ENCODE data around the gene NEURL4.

NEURL4 gene

DNA sequence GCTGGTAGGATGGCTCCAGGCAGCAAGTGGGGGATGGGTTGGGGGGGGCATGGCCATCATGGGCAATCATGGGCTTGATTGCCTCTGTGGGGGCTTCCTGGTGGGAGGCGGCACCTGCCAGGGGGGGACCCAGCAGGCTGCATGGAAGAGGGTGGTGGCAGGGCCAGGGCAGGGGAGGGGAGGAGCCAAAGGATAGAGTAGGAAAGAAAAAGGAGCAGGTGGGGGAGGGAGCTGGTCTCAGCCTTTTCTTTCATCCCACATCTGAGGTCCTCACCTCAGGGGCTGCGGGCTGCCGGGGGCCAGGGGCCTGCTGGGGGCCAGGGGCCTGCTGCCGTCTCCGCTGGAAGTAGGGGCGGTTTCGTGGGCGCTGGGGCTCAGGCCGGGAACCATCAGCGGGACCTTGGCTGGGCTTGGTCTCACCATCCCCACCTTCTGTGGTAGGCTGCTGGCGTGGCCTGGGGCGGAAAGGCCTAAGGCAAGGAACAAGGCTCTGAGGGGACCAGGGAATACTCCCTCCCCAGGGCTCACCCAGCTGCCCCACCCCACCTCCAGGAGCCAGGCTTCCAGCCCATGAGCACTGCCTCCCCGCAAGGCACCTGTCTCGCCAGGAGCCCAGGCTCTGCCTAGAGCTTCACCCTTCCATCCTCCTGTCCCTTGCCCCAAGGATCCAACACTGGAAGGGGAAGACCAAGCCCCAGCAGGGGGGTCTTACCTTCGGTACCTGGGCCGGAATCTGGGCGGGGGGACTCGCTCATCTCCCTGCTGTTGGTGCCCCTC lies 39.7 kb downstream of the NEURL4 start:
- Histone ChIP-seq H3K4me1 (ENCODE audit: low read depth, poor library complexity, severe bottlenecking) (no peaks in the 10 kb centered on the region), H3K27me3 (ENCODE audit: insufficient read depth, low read depth) (0 out of 2 replicates have a peak, but pooled peaks cover 2% of the 10 kb centered on the region), H3K4me2 (no peak overlapping the region), H3K79me2 (ENCODE audit: insufficient read depth, low read depth) (no peaks in the 10 kb centered on the region), H4K20me1 (ENCODE audit: insufficient read depth) (no peaks in the 10 kb centered on the region), H2AFZ (ENCODE audit: low read depth) (no peak overlapping the region), H3K36me3 (ENCODE audit: insufficient read depth) (no peaks in the 10 kb centered on the region), H3K27ac (no peak overlapping the region), H3K9ac (no peak overlapping the region), H3K4me3 (IDR thresholded peaks at IDR 0.05; ENCODE audit: insufficient read depth, low read depth, low read length) (no peak overlapping the region)
- TF ChIP-seq, protein P1, sequence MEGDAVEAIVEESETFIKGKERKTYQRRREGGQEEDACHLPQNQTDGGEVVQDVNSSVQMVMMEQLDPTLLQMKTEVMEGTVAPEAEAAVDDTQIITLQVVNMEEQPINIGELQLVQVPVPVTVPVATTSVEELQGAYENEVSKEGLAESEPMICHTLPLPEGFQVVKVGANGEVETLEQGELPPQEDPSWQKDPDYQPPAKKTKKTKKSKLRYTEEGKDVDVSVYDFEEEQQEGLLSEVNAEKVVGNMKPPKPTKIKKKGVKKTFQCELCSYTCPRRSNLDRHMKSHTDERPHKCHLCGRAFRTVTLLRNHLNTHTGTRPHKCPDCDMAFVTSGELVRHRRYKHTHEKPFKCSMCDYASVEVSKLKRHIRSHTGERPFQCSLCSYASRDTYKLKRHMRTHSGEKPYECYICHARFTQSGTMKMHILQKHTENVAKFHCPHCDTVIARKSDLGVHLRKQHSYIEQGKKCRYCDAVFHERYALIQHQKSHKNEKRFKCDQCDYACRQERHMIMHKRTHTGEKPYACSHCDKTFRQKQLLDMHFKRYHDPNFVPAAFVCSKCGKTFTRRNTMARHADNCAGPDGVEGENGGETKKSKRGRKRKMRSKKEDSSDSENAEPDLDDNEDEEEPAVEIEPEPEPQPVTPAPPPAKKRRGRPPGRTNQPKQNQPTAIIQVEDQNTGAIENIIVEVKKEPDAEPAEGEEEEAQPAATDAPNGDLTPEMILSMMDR (conservative IDR thresholded peaks at IDR 0.05; ENCODE audit: low read depth, low read length): no peak

DNA sequence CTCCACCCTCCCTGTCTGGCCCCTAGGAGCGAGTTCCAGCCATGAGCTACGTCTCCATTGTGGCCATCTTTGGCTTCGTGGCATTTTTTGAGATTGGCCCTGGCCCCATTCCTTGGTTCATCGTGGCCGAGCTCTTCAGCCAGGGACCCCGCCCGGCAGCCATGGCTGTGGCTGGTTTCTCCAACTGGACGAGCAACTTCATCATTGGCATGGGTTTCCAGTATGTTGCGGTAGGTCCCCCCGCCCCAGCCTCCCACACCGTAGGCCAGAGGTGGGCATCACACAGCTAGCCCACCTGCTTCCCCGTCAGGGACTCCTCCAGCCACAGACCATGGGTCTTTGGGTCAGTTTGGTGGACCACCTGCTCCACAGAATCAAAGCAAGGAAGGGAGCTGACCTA lies 43.5 kb downstream of the NEURL4 start:
- Histone ChIP-seq H4K20me1 (ENCODE audit: insufficient read depth) (no peaks in the 10 kb centered on the region), H3K79me2 (ENCODE audit: insufficient read depth, low read depth) (no peaks in the 10 kb centered on the region), H3K27ac (no peak overlapping the region), H2AFZ (ENCODE audit: low read depth) (no peak overlapping the region), H3K36me3 (ENCODE audit: insufficient read depth) (no peaks in the 10 kb centered on the region), H3K27me3 (ENCODE audit: insufficient read depth, low read depth) (0 out of 2 replicates have a peak, but pooled peaks cover 2% of the 10 kb centered on the region), H3K4me2 (no peak overlapping the region), H3K9ac (no peak overlapping the region), H3K4me1 (ENCODE audit: low read depth, poor library complexity, severe bottlenecking) (no peaks in the 10 kb centered on the region), H3K4me3 (IDR thresholded peaks at IDR 0.05; ENCODE audit: insufficient read depth, low read depth, low read length) (no peak overlapping the region)
- TF ChIP-seq, protein P1 (conservative IDR thresholded peaks at IDR 0.05; ENCODE audit: low read depth, low read length): no peak

DNA sequence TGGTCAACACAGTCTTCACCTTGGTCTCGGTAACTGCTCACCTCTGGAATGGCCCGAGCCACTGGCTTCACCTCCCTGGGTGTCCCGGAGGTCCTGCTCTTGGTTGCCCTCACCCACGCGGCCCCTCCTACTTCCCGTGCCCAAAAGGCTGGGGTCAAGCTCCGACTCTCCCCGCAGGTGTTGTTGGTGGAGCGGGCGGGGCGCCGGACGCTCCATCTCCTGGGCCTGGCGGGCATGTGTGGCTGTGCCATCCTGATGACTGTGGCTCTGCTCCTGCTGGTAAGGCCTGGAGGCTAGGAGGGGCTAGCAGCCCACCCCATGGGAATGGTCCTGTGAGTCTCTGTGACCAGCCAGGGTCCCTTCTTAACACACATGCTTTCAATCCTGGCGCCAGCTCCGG lies 44.2 kb downstream of the NEURL4 start:
- Histone ChIP-seq H3K36me3 (ENCODE audit: insufficient read depth) (no peaks in the 10 kb centered on the region), H3K9ac (no peak overlapping the region), H3K4me3 (IDR thresholded peaks at IDR 0.05; ENCODE audit: insufficient read depth, low read depth, low read length) (no peak overlapping the region), H3K4me1 (ENCODE audit: low read depth, poor library complexity, severe bottlenecking) (no peaks in the 10 kb centered on the region), H2AFZ (ENCODE audit: low read depth) (no peak overlapping the region), H3K27ac (no peak overlapping the region), H3K79me2 (ENCODE audit: insufficient read depth, low read depth) (no peaks in the 10 kb centered on the region), H4K20me1 (ENCODE audit: insufficient read depth) (no peaks in the 10 kb centered on the region), H3K27me3 (ENCODE audit: insufficient read depth, low read depth) (no peaks in the 10 kb centered on the region), H3K4me2 (no peak overlapping the region)
- TF ChIP-seq, protein P1 (conservative IDR thresholded peaks at IDR 0.05; ENCODE audit: low read depth, low read length): no peak

DNA sequence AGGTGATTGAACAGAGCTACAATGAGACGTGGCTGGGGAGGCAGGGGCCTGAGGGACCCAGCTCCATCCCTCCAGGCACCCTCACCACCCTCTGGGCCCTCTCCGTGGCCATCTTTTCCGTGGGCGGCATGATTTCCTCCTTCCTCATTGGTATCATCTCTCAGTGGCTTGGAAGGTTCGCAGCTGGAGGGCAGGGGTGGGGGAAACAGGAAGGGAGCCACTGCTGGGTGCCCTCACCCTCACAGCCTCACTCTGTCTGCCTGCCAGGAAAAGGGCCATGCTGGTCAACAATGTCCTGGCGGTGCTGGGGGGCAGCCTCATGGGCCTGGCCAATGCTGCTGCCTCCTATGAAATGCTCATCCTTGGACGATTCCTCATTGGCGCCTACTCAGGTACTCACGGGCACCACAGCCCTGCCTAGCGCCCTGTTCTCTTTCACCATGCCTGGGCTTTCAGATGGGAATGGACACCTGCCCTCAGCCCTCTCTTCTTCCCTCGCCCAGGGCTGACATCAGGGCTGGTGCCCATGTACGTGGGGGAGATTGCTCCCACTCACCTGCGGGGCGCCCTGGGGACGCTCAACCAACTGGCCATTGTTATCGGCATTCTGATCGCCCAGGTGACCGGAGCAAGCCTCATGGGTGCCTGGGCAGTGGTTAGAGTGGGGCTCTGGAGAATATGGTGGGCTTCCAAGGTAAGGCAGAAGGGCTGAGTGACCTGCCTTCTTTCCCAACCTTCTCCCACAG lies 45.5 kb downstream of the NEURL4 start:
- Histone ChIP-seq H2AFZ (ENCODE audit: low read depth) (no peak overlapping the region), H3K9ac (no peak overlapping the region), H3K27me3 (ENCODE audit: insufficient read depth, low read depth) (no peaks in the 10 kb centered on the region), H3K36me3 (ENCODE audit: insufficient read depth) (no peaks in the 10 kb centered on the region), H4K20me1 (ENCODE audit: insufficient read depth) (no peaks in the 10 kb centered on the region), H3K79me2 (ENCODE audit: insufficient read depth, low read depth) (no peaks in the 10 kb centered on the region), H3K4me1 (ENCODE audit: low read depth, poor library complexity, severe bottlenecking) (no peaks in the 10 kb centered on the region), H3K4me2 (no peak overlapping the region), H3K27ac (no peak overlapping the region), H3K4me3 (IDR thresholded peaks at IDR 0.05; ENCODE audit: insufficient read depth, low read depth, low read length) (no peak overlapping the region)
- TF ChIP-seq, protein P1 (conservative IDR thresholded peaks at IDR 0.05; ENCODE audit: low read depth, low read length): no peak
